Measurements from ENCODE around the gene ZNF556.
A peak's percentile ranks its signal among the peaks of the same experiment; 100 is the strongest.

Gene ZNF556

GRCh38 chr19:2867025-2867991 lies at the start of gene ZNF556:
TSS of gene ZNF556 (plus strand) at chr19:2867335. CDS start at chr19:2867422, 87 bp downstream.
- H3K36me3 ChIP-seq (ENCODE audit: control insufficient read depth, low read length): no peaks in the 10 kb centered on the region
- H3K27me3 ChIP-seq (ENCODE audit: control insufficient read depth, low read length): no peaks in the 10 kb centered on the region
- no peaks in the 10 kb centered on the region for H3F3A ChIP-seq (ENCODE audit: control insufficient read depth, insufficient read depth)
- H3K4me2 ChIP-seq (ENCODE audit: low read length): 0 out of 2 replicates have a peak within 1 kb of the TSS, but pooled peaks have one; percentile 12
- no peak for TF ChIP-seq CTCF (IDR thresholded peaks at IDR 0.05; ENCODE audit: low read depth, low read length, poor library complexity, severe bottlenecking)
- TF ChIP-seq EZH2phosphoT487 (IDR thresholded peaks at IDR 0.05; ENCODE audit: borderline replicate concordance, low read length): no peak
- no peak within 1 kb of the TSS for H3K27ac ChIP-seq (ENCODE audit: low read depth, low read length)
- H3K79me2 ChIP-seq (ENCODE audit: control insufficient read depth, low read length): no peaks in the 10 kb centered on the region
- peaks cover 12% of the 10 kb centered on the region; the same call in 1 of the 2 replicates for H3K9me3 ChIP-seq (ENCODE audit: control insufficient read depth, insufficient read depth, low read length)
- H3K9me2 ChIP-seq (replicated peaks; ENCODE audit: control insufficient read depth, low read length): no peaks in the 10 kb centered on the region
- H3K4me1 ChIP-seq (ENCODE audit: control insufficient read depth, low read length): no peaks in the 10 kb centered on the region
- H4K20me1 ChIP-seq (ENCODE audit: control insufficient read depth, insufficient read depth, low read depth, low read length): no peaks in the 10 kb centered on the region
- H3K4me3 ChIP-seq (ENCODE audit: low read length): no peak within 1 kb of the TSS

GRCh38 chr19:2819540-2820111 lies 47.5 kb upstream of the ZNF556 start, which contains the start of gene ZNF554:
TSS of gene ZNF554 (plus strand) at chr19:2819868. CDS start at chr19:2820072, 204 bp downstream.
- peak within 1 kb of the TSS; percentile 79 for H3K4me2 ChIP-seq (ENCODE audit: low read length)
- H3K4me1 ChIP-seq (ENCODE audit: control insufficient read depth, low read length): peaks cover 4% of the 10 kb centered on the region
- H3K9me2 ChIP-seq (replicated peaks; ENCODE audit: control insufficient read depth, low read length): no peaks in the 10 kb centered on the region
- no peak within 1 kb of the TSS for H3K27ac ChIP-seq (ENCODE audit: low read depth, low read length)
- peaks cover under 1% of the 10 kb centered on the region; the same call in 1 of the 2 replicates for H3K36me3 ChIP-seq (ENCODE audit: control insufficient read depth, low read length)
- H3K9me3 ChIP-seq (ENCODE audit: control insufficient read depth, insufficient read depth, low read length): no peaks in the 10 kb centered on the region
- H3K79me2 ChIP-seq (ENCODE audit: control insufficient read depth, low read length): 0 out of 2 replicates have a peak, but pooled peaks cover 4% of the 10 kb centered on the region
- TF ChIP-seq CTCF (IDR thresholded peaks at IDR 0.05; ENCODE audit: low read depth, low read length, poor library complexity, severe bottlenecking) (peak; percentile 77), EZH2phosphoT487 (IDR thresholded peaks at IDR 0.05; ENCODE audit: borderline replicate concordance, low read length) (no peak)
- H3F3A ChIP-seq (ENCODE audit: control insufficient read depth, insufficient read depth): no peaks in the 10 kb centered on the region; the same call in 1 of the 2 replicates
- H3K27me3 ChIP-seq (ENCODE audit: control insufficient read depth, low read length): no peaks in the 10 kb centered on the region
- H3K4me3 ChIP-seq (ENCODE audit: low read length): peak within 1 kb of the TSS; percentile 95
- no peaks in the 10 kb centered on the region for H4K20me1 ChIP-seq (ENCODE audit: control insufficient read depth, insufficient read depth, low read depth, low read length)

GRCh38 chr19:2820112-2820702 lies 46.9 kb upstream of the ZNF556 start:
- Histone ChIP-seq H3K27ac (ENCODE audit: low read depth, low read length) (no peak overlapping the region), H3K4me1 (ENCODE audit: control insufficient read depth, low read length) (peaks cover 4% of the 10 kb centered on the region), H3K4me2 (ENCODE audit: low read length) (peak overlapping the region; percentile 79), H3F3A (ENCODE audit: control insufficient read depth, insufficient read depth) (no peaks in the 10 kb centered on the region; the same call in 1 of the 2 replicates), H3K27me3 (ENCODE audit: control insufficient read depth, low read length) (no peaks in the 10 kb centered on the region), H3K9me2 (replicated peaks; ENCODE audit: control insufficient read depth, low read length) (no peaks in the 10 kb centered on the region), H3K4me3 (ENCODE audit: low read length) (peak overlapping the region; percentile 95), H3K79me2 (ENCODE audit: control insufficient read depth, low read length) (0 out of 2 replicates have a peak, but pooled peaks cover 4% of the 10 kb centered on the region), H3K36me3 (ENCODE audit: control insufficient read depth, low read length) (no peaks in the 10 kb centered on the region), H3K9me3 (ENCODE audit: control insufficient read depth, insufficient read depth, low read length) (no peaks in the 10 kb centered on the region), H4K20me1 (ENCODE audit: control insufficient read depth, insufficient read depth, low read depth, low read length) (no peaks in the 10 kb centered on the region)
- no peak for TF ChIP-seq CTCF (IDR thresholded peaks at IDR 0.05; ENCODE audit: low read depth, low read length, poor library complexity, severe bottlenecking)
- TF ChIP-seq EZH2phosphoT487 (IDR thresholded peaks at IDR 0.05; ENCODE audit: borderline replicate concordance, low read length): no peak
